HG02981 (cell line): ENCODE data around the gene QSER1.

Experiments used
- ATAC-seq: cut with Tn5 transposase; IDR thresholded peaks from one replicate; pipeline ENCODE4 v1.9.1; 2021; ENCODE audit warnings: mild to moderate bottlenecking, moderate library complexity; ENCODE audit not compliant: unreplicated experiment

QSER1 gene

DNA sequence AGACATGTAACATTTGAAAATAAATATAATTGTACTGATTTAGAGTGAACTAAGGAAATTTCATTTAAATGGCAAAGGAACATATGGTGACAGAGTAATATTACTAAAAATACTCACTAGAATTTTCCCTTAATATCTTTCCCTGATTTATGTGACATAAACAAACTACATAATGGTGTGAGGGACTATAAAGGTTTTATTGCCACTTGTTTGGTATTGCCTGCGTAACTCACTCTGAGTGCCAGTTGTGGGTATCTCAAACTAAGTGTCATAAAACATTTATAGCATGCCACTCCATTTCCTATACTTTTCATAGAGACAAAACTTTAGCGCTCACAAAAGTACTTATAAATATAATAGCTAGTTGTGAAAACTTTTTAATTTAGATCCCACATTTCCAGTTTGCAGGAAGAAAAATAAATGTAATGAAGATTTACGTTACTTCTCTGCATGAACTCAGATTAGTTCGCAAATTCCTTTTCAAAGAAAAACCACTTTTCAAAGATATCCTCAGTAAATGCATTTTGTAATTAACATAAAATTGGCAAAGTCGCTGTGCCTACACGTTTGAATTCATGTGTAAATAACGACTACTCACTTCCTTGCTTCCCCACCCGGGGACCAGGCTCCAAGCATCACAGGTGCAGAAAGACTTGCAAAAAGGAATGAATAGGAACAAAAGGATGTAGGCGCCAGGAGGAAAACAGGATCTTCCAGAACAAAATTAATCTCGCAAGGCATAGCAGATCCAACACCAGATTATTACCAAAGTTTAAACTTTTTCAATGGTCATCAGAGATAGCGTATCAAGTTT lies 1.6 kb upstream of the QSER1 start:
- no peak for ATAC-seq

DNA sequence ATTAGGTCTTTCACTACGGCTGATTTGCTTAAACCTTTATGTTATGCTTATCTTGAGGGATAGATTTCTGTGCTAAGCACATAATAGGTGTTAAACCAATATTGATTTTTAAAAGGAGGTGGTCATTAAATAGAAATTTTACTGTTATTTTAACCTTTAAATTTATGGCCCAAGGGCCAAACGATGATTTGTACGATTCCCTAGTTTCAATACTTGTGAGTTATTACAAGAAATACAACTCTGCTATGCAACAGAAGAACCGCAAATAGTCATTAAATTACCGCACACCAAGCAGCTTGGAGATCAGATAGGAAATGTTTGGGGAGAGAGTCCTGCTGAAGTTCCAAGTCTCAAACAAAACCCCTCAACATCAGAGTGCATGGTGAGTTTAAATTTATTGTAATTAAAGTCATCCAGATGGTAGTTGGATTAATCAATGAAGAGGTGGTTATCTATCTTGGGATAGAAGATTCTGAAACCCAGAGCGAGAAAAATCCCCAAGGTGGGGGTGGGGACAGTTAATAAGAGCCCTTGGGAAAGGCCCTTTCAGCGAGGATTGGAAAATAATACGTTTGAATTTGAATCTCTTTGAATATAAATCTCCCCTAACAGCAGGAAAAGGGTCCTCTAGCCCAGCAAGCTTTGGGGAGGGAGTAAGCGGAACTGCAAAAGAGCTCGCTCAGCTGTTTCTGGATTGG lies 805 bp upstream of the QSER1 start:
- ATAC-seq = no peak

DNA sequence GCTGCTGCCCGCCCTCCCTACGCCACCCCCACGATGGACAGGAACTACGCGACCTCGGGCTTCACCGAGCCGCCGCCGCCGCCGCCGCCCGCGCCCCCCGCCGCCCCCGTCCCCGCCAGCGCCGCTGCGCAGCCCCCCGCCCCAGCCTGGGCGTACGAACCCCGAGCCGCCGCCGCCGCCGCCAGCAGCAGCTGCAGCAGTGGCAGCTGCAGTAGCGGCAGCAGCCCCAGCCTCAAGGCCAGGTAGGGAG lies 407 bp downstream of the QSER1 start:
- ATAC-seq = no peak

DNA sequence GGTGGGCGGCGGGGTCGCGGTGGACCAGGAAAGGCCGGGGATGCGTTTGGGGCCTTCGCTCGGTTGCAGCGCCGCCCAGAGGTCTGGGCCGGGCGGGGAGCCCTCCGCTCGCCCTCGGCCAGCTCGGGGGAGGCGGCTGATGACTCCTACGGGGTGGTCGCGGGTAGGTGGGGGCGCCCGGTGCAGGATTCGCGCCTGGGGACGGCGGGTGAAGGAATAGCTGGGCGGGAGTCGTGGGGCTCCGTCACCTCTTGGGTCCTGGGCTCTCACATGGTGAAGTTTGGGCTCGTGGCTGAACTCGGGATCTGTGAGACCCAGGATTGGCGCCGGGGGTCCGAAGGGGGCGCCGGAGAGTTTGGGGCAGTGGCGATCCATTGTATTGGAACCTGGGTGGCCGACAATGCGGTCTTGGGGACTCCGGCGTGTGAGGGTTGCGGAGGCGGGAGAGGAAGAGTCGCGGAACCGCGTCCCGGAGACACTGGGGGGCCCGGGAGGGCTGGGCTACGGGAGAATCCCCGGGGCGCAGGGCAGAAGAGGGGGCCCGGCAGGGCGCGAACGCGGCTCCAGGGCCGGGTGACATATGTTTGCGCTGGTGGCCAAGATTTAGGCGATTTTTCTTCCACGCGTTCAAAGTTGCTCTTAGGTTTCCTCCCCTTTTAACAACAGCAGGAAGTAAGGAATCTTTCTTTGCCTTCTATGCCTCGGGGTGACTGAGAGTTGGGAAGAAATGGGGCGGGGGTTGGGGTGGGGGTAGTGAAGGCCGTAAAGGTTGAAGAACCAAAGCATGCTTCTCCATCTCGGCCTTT lies 935 bp downstream of the QSER1 start:
- ATAC-seq = peak; percentile 40

DNA sequence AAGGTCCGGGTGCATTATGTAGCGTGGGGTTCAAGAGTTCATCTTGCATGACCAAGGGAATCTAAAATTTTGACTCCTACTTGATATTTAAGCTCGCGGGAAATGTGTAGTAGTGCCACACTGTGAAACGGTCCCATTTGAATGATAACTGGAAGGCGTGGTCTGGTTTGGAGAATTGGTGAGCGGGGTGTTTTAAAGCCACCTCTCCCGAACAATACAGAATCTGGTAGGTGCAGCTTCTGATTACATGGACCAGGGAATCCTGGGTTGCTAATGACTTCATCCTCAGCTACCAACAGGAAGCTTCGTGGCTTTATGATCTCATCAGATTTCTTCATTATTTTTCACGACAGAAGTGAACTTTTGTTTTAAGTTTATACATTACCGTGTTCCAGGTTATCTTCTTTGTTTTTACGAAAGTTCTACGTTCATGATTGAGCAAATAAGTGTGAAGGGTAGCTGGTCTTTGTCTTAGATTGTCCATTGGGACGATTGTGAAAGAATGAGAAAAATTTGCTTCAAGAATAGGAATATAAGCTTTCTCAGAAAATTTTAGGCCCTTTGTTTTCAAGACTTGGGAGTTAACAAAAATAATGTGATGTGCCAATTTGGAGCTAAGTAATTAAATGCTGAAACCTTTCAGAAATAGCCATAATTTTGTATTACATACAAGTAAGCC lies 1.7 kb downstream of the QSER1 start:
- no peak for ATAC-seq

DNA sequence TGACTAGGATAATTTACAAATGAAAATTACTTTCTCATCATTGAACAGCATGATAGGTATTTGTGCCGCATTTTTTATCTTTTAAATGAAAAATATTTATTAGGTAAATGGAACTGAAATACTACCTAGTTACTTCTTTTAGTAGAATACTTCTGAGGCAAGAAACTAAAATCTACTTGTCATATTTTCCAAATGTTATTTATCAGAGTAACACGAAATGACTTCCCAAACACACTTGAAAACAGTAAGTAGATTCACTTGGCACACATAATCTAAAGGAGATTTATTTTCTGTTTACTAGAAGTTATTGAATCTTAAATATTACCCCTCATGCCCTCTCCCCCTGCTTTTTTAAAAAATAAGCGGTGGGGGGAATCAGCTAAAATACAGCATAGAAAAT lies 2.3 kb downstream of the QSER1 start:
- no peak for ATAC-seq

DNA sequence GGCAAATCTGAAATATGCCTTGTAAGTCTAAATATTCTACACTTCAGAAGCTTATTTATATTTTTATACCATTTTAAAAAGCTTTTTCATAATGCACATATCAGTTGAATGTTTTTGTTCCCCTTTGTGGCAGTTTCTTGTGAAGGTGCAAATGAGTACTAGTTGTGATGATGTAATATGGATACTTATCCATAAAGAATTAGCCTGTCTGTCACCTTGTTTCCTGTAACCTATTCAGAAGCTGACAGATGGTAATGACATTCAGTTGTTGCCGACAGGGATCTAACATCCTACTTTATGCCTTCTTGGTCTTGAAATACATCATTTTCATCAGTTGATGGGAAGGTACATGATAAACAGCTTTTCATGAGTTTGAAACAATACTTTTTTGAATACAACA lies 2.9 kb downstream of the QSER1 start:
- no peak for ATAC-seq

DNA sequence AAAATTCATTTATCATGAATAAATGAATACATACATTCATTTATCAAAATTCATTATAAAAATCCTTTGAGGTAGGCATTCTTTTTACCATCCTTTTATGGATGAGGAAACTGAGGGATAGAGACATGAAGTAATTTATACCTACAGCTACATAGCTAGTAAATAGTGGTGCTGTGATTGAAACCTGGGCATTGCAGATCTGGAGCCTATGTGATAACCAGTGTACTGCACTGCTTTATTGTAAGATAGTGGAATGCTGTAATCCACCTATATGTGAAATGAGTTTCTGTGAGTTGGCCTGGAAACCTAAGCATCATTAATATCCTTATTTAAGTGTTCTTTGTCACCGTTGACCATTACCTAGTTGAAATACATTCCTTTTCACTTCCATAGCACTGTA lies 4.5 kb downstream of the QSER1 start:
- ATAC-seq = no peak

DNA sequence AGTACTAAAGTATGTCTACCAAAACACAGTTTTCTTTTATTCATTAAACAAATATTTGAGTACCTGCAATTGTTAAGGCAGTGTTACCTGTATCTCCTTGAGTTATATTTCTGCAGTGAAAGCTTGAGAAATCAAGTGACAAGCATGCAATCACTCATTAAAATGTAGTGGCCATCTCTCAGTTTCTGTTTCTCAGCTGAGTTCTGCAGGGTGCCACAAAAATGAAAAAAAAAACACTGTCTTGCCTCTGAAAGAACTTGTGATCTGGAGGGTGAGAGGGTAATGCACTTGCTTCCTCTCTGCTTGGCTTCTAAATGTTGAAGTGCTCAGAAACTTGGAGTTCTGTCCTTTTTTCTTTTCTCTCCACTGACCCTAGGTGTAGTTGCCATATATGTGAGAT lies 6.8 kb downstream of the QSER1 start:
- peak; percentile 56 for ATAC-seq

DNA sequence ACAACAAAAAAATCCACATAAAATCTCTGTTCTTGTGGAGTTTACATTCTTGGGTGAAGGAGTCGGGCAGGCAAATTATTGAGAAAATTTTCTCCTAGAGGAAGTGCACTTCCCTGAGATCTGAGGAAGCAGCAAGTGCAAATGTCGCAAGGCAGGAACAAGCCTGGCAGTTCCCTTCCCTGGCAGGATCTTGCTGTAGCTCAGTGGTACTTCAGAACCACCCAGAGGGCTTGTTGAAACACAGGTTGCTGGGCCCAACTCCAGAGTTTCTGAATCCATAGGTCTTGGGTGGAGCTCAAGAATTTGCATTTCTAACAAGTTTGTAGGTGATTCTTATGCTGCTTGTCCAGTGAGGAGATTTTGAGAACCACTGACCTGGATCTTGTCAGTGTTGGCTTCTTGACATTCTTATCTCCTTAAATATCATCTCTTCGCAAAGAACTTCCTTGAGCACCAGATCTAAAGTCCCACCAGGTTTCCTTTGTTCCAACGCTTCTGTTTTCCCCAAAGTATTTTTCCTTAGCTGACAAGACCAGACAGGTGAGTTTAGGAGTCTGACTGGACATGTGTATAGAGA lies 9.6 kb downstream of the QSER1 start:
- no peak for ATAC-seq

DNA sequence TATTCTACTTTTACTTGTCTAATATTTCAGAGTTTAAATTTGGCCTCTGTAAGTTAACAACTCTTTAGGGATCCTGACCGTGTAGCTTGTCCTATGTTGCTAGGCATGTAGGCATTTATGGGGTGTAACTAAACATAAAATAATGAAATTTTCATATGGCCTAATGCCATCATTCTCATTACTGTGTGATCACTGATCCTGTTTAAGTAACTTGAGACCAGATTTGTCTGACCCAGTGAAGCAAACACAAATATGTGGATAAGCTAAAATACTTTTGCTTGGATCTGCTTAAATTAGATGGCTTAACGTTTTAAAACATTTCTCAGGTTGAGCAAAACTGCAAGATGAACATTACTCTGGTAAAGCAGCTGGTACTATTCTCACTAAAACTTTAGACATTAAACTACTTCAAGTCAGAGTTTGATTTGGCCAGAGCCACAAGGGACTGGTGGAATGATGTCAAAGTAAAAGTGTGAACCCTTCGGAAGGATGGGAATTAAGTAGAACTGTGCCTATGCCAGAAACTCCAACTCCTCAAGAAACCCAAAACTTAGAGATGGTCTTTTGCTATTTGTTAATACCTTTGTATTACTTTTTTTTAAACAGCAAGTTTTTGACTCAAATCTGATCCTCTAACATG lies 12.5 kb downstream of the QSER1 start:
- ATAC-seq = no peak

DNA sequence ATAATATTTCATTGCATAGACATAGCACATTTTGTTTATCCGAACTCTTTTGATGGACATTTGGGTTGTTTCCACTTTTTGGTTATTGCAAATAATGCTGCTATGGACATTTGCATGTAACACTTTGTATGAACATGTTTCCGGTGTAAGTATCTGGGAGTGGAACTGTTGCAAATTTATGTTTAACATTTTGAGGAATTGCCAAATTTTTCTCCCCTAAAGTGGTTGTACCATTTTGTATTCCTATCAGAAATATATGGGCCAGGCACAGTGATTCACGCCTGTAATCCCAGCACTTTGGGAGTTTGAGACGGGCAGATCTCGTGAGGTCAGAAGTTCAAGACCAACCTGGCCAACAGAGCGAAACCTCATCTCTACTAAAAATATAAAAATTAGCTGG lies 16.0 kb downstream of the QSER1 start:
- ATAC-seq = no peak

DNA sequence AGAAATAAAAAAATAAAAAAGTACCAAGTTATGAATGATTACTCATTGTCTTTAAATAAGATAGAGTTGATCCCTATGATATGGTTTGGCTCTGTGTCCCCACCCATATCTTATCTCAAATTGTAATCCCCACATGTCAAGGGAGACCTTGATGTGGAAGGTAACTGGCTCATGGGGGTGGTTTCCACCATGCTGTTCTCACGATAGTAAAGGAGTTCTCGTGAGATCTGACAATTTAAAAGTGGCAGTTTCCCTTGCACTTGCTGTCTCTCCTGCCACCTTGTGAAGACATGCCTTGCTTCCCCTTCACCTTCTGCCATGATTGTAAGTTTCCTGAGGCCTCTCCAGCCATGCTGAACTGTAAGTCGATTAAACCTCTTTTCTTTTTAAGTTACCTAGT lies 18.8 kb downstream of the QSER1 start:
- no peak for ATAC-seq

DNA sequence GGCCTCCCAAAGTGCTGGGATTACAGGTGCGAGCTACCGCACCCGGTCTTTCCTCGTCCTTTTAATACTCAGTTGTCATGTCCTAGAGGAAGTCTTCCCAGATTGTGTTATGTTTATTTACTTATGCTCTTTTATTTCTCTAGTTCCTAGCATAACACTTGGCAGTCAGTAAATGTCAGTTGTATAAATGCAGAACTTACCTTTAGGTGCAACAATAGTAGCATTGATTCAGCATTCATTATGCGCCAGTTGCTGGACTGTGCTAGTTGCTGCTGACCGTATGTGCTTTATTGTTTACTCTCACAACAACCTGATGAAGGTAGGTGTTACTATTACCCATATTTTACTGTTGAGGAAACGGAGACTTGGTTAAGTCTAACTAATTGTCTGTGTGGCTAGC lies 20.8 kb downstream of the QSER1 start:
- no peak for ATAC-seq

DNA sequence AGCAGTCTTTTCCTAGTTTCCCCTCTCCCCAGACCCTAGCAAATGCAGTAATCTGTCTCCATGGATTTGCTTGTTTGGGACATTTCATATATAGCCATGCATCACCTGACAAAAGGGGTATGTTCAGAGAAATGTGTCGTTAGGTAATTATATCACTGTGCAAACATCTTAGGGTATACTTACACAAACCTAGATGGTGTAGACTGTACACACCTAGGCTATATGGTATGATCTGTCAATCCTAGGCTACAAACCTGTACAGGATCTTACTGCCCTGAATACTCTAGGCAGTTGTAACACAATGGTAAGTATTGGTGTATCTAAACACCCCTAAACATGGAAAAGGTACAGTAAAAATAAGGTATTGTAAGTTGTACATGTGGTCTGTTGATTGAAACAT lies 23.8 kb downstream of the QSER1 start:
- no peak for ATAC-seq

DNA sequence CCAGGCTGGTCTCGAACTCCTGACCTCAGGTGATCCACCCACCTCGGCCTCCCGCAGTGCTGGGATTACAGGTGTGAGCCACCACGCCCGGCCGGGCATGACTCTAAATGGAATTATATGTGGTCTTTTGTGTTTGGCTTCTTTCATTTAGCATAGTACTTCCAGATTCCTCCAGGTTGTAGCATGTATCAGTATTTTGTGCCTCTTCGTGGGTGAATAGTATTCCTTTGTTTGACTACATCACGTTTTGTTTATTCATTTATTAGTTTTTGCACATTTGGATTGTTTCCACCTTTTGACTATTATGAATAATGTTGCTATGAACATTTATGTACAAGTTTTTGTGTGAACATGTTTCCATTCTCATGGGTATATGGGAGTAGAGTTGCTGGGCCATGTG lies 24.4 kb downstream of the QSER1 start:
- ATAC-seq = no peak

DNA sequence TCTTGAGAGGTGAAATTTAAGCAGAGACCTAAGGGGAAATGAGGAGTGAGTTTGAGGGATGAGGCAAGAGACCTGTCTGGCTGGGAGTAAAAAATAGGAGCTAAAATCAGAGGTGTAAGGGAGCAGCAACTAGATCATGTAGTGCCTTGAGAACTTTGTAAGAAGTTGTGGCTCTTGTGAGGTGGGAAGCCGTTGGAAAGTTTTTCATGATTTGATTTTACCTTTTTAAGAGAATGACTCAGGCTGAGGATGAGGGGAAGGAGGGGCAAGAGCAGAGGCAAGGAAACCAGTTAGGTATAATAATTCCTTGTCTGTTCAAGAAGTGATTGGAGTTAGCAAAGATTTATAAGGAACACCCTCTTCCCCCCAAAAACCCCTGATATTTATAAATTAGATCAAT lies 25.8 kb downstream of the QSER1 start:
- ATAC-seq = no peak

DNA sequence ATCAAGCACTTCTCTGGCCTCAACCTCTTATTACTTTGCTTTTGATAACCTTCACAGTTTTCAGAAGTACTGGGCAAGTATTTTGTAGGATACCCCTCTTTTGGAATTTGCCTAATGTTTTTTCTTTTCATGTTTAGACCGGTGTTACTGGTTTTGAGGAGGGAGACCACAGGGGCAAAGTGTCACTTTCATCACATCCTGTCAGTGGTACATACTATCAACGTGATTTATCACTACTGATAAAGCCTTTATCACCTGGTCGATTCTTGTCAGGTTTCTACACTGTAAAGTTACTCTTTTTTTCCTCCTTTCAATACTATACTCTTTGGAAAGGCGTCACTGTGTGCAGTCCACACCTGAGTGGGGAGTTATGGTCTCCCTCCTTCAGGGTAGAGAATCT lies 26.7 kb downstream of the QSER1 start:
- no peak for ATAC-seq

DNA sequence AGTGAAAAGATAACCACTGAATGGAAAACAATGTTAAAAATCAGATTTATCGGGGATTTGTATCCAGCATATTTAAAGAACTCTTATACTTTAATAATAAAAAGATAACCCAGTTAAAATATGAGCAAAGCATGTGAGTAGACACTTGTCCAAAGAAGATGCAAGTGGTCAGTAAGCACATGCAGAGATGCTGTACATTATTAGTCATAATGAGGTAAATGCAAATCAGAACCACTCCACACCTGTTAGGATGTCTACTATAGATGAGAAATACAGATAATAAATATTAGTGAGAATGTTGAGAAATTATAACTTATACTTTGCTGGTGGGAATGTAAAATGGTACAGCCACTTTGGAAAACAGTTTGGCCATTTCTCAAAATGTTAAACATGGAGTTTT lies 28.0 kb downstream of the QSER1 start:
- peak; percentile 53 for ATAC-seq

DNA sequence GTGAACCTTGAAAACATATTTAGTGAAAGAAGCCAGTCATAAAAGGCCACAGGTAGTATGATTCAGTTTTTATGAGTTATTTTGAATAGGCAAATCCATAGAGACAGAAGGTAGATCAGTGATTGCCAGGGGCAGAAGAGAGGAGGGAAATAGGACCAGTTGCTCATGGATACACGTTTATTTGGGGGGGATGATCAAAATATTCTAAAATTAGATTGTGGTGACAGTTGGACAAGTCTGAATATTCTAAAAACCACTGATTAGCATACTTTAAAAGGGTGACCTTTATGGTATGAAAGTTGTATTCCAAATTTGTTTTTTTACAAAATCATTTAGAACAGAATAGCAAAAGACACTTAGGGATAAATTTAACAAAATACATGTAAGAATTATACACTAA lies 28.6 kb downstream of the QSER1 start:
- ATAC-seq = no peak

DNA sequence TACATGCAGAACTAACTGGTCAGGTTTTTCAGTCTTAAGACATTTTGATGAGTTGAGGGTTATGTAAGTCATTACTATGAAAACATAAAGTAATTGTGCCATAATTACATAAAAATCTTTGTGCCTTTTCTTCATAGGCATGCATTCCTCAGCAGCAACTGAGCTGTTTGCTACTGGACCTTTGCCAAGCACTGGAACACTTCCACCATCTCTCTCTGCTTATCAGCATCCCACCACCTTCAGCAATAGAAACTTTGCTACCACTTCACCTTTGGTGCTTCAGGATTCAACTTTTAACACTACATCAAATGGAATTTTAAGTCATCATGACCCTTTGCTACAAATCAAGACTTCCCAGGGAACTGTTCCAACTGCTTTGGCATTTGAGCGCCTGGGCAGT lies 39.0 kb downstream of the QSER1 start:
- no peak for ATAC-seq
